Tibial artery (tissue), 4 donors: ENCODE data around the gene SLFN12L.
A peak's percentile ranks its signal among the peaks of the same experiment; 100 is the strongest.

ENCODE experiments used
- DNase-seq, 2 donors: peaks; one replicate each; pipeline ENCODE4 v3.0.0-alpha.2; 2019
- H3K27ac ChIP-seq, 2 donors: fragments of 200-600 bp; sonication (generic) in 1 of 2; 1 replicate in 1 of 2; 2 replicates in 1 of 2; pipeline ENCODE4 v1.5.1; 2018 to 2019; ENCODE audit warnings: mild to moderate bottlenecking in 1 of 2
- H3K27me3 ChIP-seq, 2 donors: fragments of 200-600 bp; sonication (generic) in 1 of 2; one replicate each; pipeline versions ENCODE4 v1.5.1 to v1.6.0; 2016 to 2019
- H3K36me3 ChIP-seq, 3 donors: fragments of 200-600 bp; sonication (generic) in 2 of 3; one replicate each; pipeline ENCODE4 v1.5.1; 2016 to 2019; ENCODE audit warnings: mild to moderate bottlenecking in 2 of 3
- H3K4me1 ChIP-seq, 4 donors: fragments of 200-600 bp; sonication (generic) in 2 of 4; 1 replicate in 3 of 4; 2 replicates in 1 of 4; pipeline ENCODE4 v1.5.1; 2016 to 2019
- H3K4me3 ChIP-seq, 2 donors: fragments of 200-600 bp; sonication (generic) in 1 of 2; 1 replicate in 1 of 2; 2 replicates in 1 of 2; pipeline ENCODE4 v1.5.1; 2018 to 2019; ENCODE audit warnings: mild to moderate bottlenecking in 2 of 2
- H3K9me3 ChIP-seq, 3 donors: fragments of 200-600 bp; sonication (generic) in 1 of 3; one replicate each; pipeline ENCODE4 v1.5.1; 2016 to 2019
- intact Hi-C: fragments of 100-400 bp; cut with DNase I; formaldehyde crosslinking; loops from one replicate; pipeline ENCODE4 v1.15.0; 2023; ENCODE audit warnings: low total_unique reads
- TF ChIP-seq, protein P1 (sequence below), 2 experiments: fragments of 200-600 bp in 1 of 2; fragments of 450-650 bp in 1 of 2; IDR thresholded peaks; one replicate each; pipeline ENCODE4 v1.5.1; 2017 to 2019; ENCODE audit warnings: antibody characterized with exemption in 2 of 2, mild to moderate bottlenecking in 1 of 2, moderate library complexity in 1 of 2

The SLFN12L gene

DNA sequence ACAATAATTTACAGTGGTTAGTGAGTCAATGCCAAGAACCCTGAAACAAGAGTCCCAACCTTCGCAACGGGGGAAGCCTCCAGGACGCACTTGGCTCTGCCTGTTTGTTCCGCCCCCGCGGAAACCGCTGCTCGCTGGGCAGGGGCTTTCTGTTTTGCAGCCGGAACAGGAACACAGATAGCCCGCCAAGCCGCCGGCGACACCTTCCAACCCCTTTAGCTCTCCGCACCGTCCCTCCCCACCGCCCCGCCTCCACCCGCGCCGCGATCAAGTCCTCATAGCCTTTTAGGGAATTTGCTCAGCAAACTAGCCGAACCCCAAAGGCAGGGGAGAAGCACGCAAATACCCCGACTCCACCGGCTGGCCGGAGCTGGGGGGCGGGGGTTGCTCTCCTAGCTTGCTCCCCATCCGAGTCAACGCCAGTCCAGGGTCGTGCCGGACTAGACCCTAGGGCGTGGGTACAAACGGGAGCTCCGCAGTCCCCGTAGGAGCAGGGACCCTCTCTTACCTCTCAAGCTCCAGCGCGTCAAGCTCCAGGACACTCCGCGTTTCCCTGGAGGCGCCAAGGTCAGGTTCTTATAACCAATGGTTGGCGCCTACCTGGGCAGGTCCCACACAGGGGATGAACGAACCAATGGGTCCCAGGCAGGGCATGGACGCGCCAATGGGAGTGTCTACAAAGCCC, 89.1 kb downstream of the SLFN12L start, which contains the start of gene SLFN13:
Gene SLFN13 (minus strand): TSS at position 553 of the 685 bp plus-strand sequence. CDS start 3,086 bp downstream, outside the sequence.
- Histone ChIP-seq H3K4me3 (peak within 1 kb of the TSS; percentile 48 to 63), H3K36me3 (no peaks in the 10 kb centered on the region), H3K9me3 (no peaks in the 10 kb centered on the region), H3K4me1 (peaks cover 0 to 22% (median 4%) of the 10 kb centered on the region in 4 donors), H3K27me3 (peaks cover 2 to 18% of the 10 kb centered on the region in 2 donors), H3K27ac (peak within 1 kb of the TSS in 1 of 2 donors; percentile 1)
- peak; percentile 53 to 75 for DNase-seq
- intact Hi-C loops: no loop called here
- TF ChIP-seq, protein P1, sequence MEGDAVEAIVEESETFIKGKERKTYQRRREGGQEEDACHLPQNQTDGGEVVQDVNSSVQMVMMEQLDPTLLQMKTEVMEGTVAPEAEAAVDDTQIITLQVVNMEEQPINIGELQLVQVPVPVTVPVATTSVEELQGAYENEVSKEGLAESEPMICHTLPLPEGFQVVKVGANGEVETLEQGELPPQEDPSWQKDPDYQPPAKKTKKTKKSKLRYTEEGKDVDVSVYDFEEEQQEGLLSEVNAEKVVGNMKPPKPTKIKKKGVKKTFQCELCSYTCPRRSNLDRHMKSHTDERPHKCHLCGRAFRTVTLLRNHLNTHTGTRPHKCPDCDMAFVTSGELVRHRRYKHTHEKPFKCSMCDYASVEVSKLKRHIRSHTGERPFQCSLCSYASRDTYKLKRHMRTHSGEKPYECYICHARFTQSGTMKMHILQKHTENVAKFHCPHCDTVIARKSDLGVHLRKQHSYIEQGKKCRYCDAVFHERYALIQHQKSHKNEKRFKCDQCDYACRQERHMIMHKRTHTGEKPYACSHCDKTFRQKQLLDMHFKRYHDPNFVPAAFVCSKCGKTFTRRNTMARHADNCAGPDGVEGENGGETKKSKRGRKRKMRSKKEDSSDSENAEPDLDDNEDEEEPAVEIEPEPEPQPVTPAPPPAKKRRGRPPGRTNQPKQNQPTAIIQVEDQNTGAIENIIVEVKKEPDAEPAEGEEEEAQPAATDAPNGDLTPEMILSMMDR (IDR thresholded peaks at IDR 0.05): no peak

DNA sequence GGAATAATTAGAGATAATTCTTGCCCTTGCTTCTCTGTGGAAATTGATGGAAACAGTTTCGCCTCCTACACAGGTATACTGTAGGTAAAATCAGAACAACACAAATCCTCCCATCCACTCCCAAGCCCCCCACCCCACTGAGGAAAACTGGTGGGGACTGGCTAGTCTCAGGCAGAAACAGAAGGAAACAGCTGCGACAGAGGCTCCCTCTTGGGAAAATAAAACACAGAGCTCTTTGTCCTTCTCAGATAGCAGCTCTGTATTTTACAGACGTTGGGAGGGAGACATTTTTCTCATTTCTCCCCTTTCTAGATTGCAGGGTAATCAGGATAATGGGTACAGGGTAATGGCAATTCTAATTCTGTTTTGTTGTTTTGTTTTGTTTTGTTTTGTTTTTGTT, 90.0 kb downstream of the SLFN12L start:
- intact Hi-C loops: no loop called here
- H3K4me1 ChIP-seq: peaks cover 0 to 22% (median 4%) of the 10 kb centered on the region in 4 donors
- H3K9me3 ChIP-seq: no peaks in the 10 kb centered on the region
- TF ChIP-seq, protein P1 (IDR thresholded peaks at IDR 0.05): no peak
- DNase-seq: no peak
- no peak overlapping the region for H3K4me3 ChIP-seq
- no peaks in the 10 kb centered on the region for H3K36me3 ChIP-seq
- no peak overlapping the region for H3K27ac ChIP-seq
- H3K27me3 ChIP-seq: peaks cover 2 to 18% of the 10 kb centered on the region in 2 donors

- Histone ChIP-seq H3K4me3 (no peak overlapping the region), H3K4me1 (peaks cover 0 to 7% (median 6%) of the 10 kb centered on the region in 4 donors), H3K9me3 (no peaks in the 10 kb centered on the region), H3K27ac (no peak overlapping the region), H3K36me3 (no peaks in the 10 kb centered on the region), H3K27me3 (no peaks in the 10 kb centered on the region)
- DNase-seq: no peak
- TF ChIP-seq, protein P1 (IDR thresholded peaks at IDR 0.05): no peak
- intact Hi-C loops: no loop called here
These were observed 99.0 kb downstream of the SLFN12L start for GRCh38 chr17:35438433-35438832.

DNA sequence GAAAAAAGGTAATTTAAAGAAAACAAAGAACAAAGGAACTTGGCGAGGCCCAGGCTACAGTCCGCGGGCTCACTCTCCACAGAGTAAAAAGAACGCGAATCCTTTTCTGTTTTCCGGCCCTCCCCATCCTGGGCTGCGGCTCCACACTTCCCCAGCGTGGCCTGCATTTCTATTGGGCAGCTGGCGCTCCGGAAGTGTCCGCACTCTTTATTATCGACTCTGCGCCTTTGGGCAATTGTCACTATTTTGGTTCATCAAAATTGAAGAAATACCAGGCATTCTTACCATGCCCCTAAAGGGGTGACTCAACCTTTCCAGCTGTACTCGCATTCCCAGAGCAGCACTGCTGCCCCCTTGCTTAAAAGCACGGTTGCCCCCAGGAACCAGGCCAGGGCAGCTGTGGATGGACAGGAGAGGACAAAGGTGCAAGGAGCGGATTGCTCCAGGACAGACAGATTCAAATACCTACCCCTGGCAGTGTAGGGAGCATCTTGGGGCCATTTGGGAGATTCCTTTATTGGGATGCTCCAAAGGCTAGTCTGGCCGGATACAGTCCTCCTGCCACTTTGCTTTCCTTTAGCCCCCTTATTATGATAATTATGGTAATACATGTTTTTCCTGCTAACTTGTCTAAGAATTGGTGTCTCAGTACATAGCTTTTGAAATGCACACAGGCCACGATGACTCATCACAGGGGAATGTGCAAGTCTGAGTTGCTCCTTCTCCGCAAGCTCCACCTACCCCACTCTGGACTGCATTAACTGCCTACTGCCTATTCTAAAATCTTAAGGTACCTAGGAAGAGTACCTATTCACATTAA, 104.2 kb downstream of the SLFN12L start:
- intact Hi-C loops: no loop called here
- H3K4me1 ChIP-seq: peaks cover 0 to 24% (median 21%) of the 10 kb centered on the region in 4 donors
- no peaks in the 10 kb centered on the region for H3K36me3 ChIP-seq
- peak overlapping the region; percentile 73 to 76 for H3K27ac ChIP-seq
- DNase-seq: peak; percentile 76 to 79
- TF ChIP-seq, protein P1 (IDR thresholded peaks at IDR 0.05): no peak
- peak overlapping the region; percentile 59 to 77 for H3K4me3 ChIP-seq
- no peaks in the 10 kb centered on the region for H3K9me3 ChIP-seq
- no peaks in the 10 kb centered on the region for H3K27me3 ChIP-seq

GRCh38 chr17:35432176-35433074, 105.1 kb downstream of the SLFN12L start, which contains the start of gene SLFN12:
Gene SLFN12, minus strand, starts transcription at chr17:35432500. Its CDS starts 9,472 bp downstream, at chr17:35423028.
- DNase-seq: peak; percentile 56 to 70
- Histone ChIP-seq H3K27ac (peak within 1 kb of the TSS; percentile 73 to 76), H3K27me3 (no peaks in the 10 kb centered on the region), H3K9me3 (no peaks in the 10 kb centered on the region), H3K36me3 (no peaks in the 10 kb centered on the region), H3K4me3 (peak within 1 kb of the TSS; percentile 59 to 77), H3K4me1 (peaks cover 0 to 24% (median 21%) of the 10 kb centered on the region in 4 donors)
- intact Hi-C loops: no loop called here
- TF ChIP-seq, protein P1 (IDR thresholded peaks at IDR 0.05): no peak
